HepG2 (cell line): ENCODE results near the gene SH3D19.

ENCODE experiments used
- CTCF ChIP-seq: sonication (generic); formaldehyde crosslinking; IDR thresholded peaks from 2 replicates; pipeline ENCODE4 v1.5.0; 2020; ENCODE audit warnings: mild to moderate bottlenecking, missing genetic modification reagents, moderate library complexity
- E2F5 ChIP-seq: sonication (generic); formaldehyde crosslinking; conservative IDR thresholded peaks from 2 replicates; pipeline ENCODE4 v1.4.0; 2020; ENCODE audit warnings: missing genetic modification reagents
- EHMT2 ChIP-seq: fragments of 200-600 bp; sonication (generic); IDR thresholded peaks from 2 replicates; pipeline ENCODE4 v1.7.0; 2017; ENCODE audit warnings: antibody characterized with exemption, low read depth, low read length, borderline replicate concordance
- EP300 ChIP-seq, 3 experiments: sonication (generic) in 1 of 3; formaldehyde crosslinking in 1 of 3; IDR thresholded peaks; 2 replicates each; pipeline versions ENCODE4 v1.5.1 to v1.6.1; 2011 to 2020; ENCODE audit warnings: low read depth in 2 of 3, low read length in 2 of 3, borderline replicate concordance in 1 of 3, improper control_type of control experiment in 1 of 3, mild to moderate bottlenecking in 1 of 3, missing genetic modification reagents in 1 of 3, moderate library complexity in 1 of 3
- HDAC6 ChIP-seq: fragments of 200-600 bp; sonication (generic); IDR thresholded peaks from 2 replicates; pipeline ENCODE4 v1.7.0; 2017; ENCODE audit warnings: mild to moderate bottlenecking, antibody characterized with exemption, low read length, low read depth
- HHEX ChIP-seq: IDR thresholded peaks from 2 replicates; pipeline ENCODE4 v1.6.1; 2016; ENCODE audit warnings: control low read depth
- NKX3-1 ChIP-seq: sonication (generic); formaldehyde crosslinking; IDR thresholded peaks from 2 replicates; pipeline ENCODE4 v1.5.0; 2020; ENCODE audit warnings: missing genetic modification reagents
- ZNF343 ChIP-seq: sonication (generic); formaldehyde crosslinking; IDR thresholded peaks from 2 replicates; pipeline ENCODE4 v1.4.0; 2020; ENCODE audit warnings: mild to moderate bottlenecking, missing genetic modification reagents

GRCh38 chr4:151167561-151167960, 157.8 kb downstream of the SH3D19 start:
- TF ChIP-seq CTCF: no peak
- no peak for TF ChIP-seq EHMT2
- no peak for TF ChIP-seq HHEX (CRISPR knock-in tag)
- no peak for TF ChIP-seq ZNF343 (CRISPR knock-in tag)
- TF ChIP-seq NKX3-1 (CRISPR knock-in tag): no peak
- TF ChIP-seq HDAC6: no peak
- no peak for TF ChIP-seq EP300 (IDR thresholded peaks at IDR 0.05; ENCODE audit: low read depth in 2 of 2, low read length in 2 of 2)
- no peak for TF ChIP-seq EP300 (CRISPR knock-in tag; IDR thresholded peaks at IDR 0.05; ENCODE audit: borderline replicate concordance)
- TF ChIP-seq E2F5 (CRISPR knock-in tag): no peak
